AG10803 (cell line): Measurements from ENCODE around the gene PCDHB13.
"Not testable (repeated sequence)": the region's sequence is repeated elsewhere in the genome, so short reads cannot be mapped to it uniquely, and the experiment has no call there.

ENCODE experiments used
- DNase-seq: peaks from one replicate; pipeline ENCODE4 v3.0.0; 2010; ENCODE audit warnings: low read depth
- H3K4me3 ChIP-seq: 2 replicates; pipeline ENCODE4 v1.5.1; 2011; ENCODE audit warnings: mild to moderate bottlenecking, low read length, control low read depth
- CTCF ChIP-seq: conservative IDR thresholded peaks from 2 replicates; pipeline ENCODE4 v1.5.1; 2011; ENCODE audit warnings: mild to moderate bottlenecking, low read length, control low read depth, inconsistent platforms

Gene PCDHB13

DNA sequence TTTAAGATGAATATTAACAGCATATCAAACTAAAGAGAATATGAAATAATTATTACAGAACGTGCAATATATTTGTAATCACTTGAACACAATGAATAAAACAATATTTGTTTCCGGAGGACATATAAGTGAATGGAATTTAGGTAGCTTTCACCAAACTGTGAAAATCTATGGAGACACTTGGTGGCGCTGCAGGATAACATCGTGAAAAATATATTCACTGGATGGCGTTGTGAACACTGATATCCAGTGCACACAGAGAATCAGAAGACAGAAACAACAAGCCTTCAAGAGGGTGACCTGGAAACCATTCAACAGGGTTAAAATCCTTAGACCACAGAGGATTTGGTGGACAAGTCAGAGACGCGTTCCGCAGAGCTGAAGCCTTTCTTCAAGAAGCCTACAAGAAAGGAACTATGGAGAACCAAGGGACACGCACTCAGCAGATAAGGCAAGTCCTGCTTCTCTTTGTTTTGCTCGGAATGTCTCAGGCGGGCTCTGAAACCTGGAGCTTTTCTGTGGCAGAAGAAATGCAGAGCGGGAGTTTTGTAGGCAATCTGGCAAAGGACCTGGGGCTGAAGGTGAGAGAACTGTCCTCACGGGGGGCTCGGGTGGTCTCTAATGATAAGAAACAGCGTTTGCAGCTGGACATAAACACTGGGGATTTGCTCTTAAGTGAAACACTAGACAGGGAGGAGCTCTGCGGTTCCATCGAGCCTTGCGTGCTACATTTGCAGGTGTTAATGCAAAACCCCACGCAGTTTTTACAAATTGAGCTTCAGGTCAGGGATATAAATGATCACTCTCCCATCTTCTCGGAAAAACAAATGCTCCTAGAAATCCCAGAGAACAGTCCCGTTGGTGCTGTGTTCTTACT, 14.1 kb upstream of the PCDHB13 start, which contains the start of gene PCDHB11:
TSS of gene PCDHB11 (plus strand) at position 269 of the 877 bp plus-strand sequence. CDS start at position 417, 148 bp downstream.
- TF ChIP-seq CTCF: no peak
- no peak for DNase-seq
- H3K4me3 ChIP-seq: no peak within 1 kb of the TSS; the same call in 1 of the 2 replicates

DNA sequence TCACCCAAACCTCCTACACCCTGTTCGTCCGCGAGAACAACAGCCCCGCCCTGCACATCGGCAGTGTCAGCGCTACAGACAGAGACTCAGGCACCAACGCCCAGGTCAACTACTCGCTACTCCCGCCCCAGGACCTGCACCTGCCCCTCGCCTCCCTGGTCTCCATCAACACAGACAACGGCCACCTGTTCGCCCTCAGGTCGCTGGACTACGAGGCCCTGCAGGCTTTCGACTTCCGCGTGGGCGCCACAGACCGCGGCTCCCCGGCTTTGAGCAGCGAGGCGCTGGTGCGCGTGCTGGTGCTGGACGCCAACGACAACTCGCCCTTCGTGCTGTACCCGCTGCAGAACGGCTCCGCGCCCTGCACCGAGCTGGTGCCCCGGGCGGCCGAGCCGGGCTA, 12.6 kb upstream of the PCDHB13 start:
- not testable (repeated sequence) for DNase-seq, H3K4me3 ChIP-seq

- not testable (repeated sequence) for DNase-seq, H3K4me3 ChIP-seq
Observed at GRCh38 chr5:141201646-141202045, 12.1 kb upstream of the PCDHB13 start.

DNA sequence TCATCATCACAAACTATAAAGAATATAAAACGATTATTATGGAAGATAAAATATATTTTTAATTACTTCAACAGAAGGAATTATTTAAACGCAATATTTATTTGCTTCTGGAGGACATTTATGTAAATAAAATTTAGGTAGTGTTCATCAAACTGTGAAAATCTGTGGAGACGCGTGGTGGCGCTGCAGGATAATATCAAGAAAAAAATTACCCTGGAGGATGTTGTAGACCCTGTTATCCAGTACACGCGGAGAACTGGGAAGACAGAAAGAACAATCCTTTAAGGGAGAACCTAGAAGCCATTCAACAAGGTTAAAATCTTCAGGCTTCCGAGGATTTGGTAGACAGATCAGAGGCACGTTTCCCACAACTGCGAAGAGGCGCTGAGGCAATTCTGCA, 5.2 kb upstream of the PCDHB13 start, which contains the start of gene PCDHB12:
TSS of gene PCDHB12 (plus strand) at position 242 of the 400 bp plus-strand sequence. CDS start 189 bp downstream, outside the sequence.
- H3K4me3 ChIP-seq: no peak within 1 kb of the TSS
- no peak for DNase-seq
- 0 out of 2 replicates have a peak, but pooled peaks have one; percentile 9 for TF ChIP-seq CTCF

DNA sequence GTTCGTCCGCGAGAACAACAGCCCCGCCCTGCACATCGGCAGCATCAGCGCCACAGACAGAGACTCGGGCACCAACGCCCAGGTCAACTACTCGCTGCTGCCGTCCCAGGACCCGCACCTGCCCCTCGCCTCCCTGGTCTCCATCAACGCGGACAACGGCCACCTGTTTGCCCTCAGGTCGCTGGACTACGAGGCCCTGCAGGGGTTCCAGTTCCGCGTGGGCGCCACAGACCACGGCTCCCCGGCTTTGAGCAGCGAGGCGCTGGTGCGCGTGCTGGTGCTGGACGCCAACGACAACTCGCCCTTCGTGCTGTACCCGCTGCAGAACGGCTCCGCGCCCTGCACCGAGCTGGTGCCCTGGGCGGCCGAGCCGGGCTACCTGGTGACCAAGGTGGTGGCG, 3.4 kb upstream of the PCDHB13 start:
- not testable (repeated sequence) for H3K4me3 ChIP-seq, DNase-seq

GRCh38 chr5:141210849-141211248, 2.9 kb upstream of the PCDHB13 start:
- not testable (repeated sequence) for H3K4me3 ChIP-seq, DNase-seq

- not testable (repeated sequence) for DNase-seq, H3K4me3 ChIP-seq
Observed at GRCh38 chr5:141214583-141214982, 864 bp downstream of the PCDHB13 start.

DNA sequence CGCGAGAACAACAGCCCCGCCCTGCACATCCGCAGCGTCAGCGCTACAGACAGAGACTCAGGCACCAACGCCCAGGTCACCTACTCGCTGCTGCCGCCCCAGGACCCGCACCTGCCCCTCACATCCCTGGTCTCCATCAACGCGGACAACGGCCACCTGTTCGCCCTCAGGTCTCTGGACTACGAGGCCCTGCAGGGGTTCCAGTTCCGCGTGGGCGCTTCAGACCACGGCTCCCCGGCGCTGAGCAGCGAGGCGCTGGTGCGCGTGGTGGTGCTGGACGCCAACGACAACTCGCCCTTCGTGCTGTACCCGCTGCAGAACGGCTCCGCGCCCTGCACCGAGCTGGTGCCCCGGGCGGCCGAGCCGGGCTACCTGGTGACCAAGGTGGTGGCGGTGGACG, 1.8 kb downstream of the PCDHB13 start:
- not testable (repeated sequence) for H3K4me3 ChIP-seq, DNase-seq

DNA sequence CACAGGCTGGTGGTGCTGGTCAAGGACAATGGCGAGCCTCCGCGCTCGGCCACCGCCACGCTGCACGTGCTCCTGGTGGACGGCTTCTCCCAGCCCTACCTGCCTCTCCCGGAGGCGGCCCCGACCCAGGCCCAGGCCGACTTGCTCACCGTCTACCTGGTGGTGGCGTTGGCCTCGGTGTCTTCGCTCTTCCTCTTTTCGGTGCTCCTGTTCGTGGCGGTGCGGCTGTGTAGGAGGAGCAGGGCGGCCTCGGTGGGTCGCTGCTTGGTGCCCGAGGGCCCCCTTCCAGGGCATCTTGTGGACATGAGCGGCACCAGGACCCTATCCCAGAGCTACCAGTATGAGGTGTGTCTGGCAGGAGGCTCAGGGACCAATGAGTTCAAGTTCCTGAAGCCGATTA, 2.3 kb downstream of the PCDHB13 start:
- not testable (repeated sequence) for DNase-seq, H3K4me3 ChIP-seq

DNA sequence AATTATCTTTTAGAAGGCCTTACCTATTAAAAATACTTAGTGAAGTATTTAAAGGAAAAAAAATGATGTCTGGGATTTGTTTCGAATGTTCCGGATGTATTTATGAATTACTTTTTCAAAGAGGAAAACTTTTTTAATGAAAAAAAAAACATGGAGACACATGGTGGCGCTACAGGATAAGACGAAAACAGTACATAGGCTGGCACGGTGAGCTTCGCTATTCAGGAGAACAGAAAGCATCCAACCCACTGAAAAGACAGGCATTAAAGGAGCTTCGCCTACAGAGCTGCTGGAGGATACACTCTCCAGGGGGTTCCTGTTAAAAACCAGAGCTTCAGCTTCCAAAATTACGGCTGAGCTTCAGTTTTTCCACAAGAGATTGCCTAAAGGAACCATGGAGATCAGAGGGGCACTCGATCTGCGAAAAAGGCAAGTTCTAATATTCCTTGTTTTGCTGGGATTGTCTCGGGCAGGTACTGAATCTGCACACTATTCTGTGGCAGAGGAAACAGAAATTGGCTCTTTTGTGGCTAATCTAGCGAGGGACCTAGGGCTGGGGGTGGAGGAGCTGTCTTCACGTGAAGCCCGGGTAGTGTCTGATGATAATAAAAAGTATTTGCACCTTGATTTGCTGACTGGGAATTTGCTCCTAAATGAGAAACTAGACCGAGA, 9.5 kb downstream of the PCDHB13 start, which contains the start of gene PCDHB14:
TSS of gene PCDHB14 (plus strand) at position 232 of the 672 bp plus-strand sequence. CDS start at position 395, 163 bp downstream.
- TF ChIP-seq CTCF: peak; percentile 34
- peak within 1 kb of the TSS; percentile 47 for H3K4me3 ChIP-seq
- peak; percentile 44 for DNase-seq

DNA sequence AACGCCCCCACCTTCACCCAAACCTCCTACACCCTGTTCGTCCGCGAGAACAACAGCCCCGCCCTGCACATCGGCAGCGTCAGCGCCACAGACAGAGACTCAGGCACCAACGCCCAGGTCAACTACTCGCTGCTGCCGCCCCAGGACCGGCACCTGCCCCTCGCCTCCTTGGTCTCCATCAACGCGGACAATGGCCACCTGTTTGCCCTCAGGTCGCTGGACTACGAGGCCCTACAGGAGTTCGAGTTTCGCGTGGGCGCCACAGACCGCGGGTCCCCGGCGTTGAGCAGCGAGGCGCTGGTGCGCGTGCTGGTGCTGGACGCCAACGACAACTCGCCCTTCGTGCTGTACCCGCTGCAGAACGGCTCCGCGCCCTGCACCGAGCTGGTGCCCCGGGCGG, 11.1 kb downstream of the PCDHB13 start:
- not testable (repeated sequence) for DNase-seq, H3K4me3 ChIP-seq

DNA sequence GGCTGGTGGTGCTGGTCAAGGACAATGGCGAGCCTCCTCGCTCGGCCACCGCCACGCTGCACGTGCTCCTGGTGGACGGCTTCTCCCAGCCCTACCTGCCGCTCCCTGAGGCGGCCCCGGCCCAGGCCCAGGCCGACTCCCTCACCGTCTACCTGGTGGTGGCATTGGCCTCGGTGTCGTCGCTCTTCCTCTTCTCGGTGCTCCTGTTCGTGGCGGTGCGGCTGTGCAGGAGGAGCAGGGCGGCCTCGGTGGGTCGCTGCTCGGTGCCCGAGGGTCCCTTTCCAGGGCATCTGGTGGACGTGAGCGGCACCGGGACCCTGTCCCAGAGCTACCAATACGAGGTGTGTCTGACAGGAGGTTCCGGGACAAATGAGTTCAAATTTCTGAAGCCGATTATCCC, 11.7 kb downstream of the PCDHB13 start:
- DNase-seq, H3K4me3 ChIP-seq: not testable (repeated sequence)
